HFF-Myc (cell line): Measurements from ENCODE around the gene TMEM255B.

ENCODE experiments used
- DNase-seq: peaks from one replicate; pipeline ENCODE4 v3.0.0-alpha.2; 2011; ENCODE audit warnings: low read depth; ENCODE audit errors: extremely low read depth
- H3K4me3 ChIP-seq: replicated peaks from 2 replicates; pipeline ENCODE4 v1.5.1; 2011; ENCODE audit warnings: low read depth, mild to moderate bottlenecking, control low read depth, low read length
- TF ChIP-seq, protein P1 (sequence below): IDR thresholded peaks from 2 replicates; pipeline ENCODE4 v1.5.1; 2012; ENCODE audit warnings: mild to moderate bottlenecking, low read depth, low read length, control low read depth; ENCODE audit errors: missing control alignments

Gene TMEM255B

GRCh38 chr13:113736258-113736731 is 22.7 kb upstream of the TMEM255B start:
- no peak for DNase-seq
- TF ChIP-seq, protein P1, sequence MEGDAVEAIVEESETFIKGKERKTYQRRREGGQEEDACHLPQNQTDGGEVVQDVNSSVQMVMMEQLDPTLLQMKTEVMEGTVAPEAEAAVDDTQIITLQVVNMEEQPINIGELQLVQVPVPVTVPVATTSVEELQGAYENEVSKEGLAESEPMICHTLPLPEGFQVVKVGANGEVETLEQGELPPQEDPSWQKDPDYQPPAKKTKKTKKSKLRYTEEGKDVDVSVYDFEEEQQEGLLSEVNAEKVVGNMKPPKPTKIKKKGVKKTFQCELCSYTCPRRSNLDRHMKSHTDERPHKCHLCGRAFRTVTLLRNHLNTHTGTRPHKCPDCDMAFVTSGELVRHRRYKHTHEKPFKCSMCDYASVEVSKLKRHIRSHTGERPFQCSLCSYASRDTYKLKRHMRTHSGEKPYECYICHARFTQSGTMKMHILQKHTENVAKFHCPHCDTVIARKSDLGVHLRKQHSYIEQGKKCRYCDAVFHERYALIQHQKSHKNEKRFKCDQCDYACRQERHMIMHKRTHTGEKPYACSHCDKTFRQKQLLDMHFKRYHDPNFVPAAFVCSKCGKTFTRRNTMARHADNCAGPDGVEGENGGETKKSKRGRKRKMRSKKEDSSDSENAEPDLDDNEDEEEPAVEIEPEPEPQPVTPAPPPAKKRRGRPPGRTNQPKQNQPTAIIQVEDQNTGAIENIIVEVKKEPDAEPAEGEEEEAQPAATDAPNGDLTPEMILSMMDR, result no peak
- no peak overlapping the region for H3K4me3 ChIP-seq

GRCh38 chr13:113737803-113738202 is 21.2 kb upstream of the TMEM255B start:
- DNase-seq, result no peak
- TF ChIP-seq, protein P1, result no peak
- no peak overlapping the region for H3K4me3 ChIP-seq

DNA sequence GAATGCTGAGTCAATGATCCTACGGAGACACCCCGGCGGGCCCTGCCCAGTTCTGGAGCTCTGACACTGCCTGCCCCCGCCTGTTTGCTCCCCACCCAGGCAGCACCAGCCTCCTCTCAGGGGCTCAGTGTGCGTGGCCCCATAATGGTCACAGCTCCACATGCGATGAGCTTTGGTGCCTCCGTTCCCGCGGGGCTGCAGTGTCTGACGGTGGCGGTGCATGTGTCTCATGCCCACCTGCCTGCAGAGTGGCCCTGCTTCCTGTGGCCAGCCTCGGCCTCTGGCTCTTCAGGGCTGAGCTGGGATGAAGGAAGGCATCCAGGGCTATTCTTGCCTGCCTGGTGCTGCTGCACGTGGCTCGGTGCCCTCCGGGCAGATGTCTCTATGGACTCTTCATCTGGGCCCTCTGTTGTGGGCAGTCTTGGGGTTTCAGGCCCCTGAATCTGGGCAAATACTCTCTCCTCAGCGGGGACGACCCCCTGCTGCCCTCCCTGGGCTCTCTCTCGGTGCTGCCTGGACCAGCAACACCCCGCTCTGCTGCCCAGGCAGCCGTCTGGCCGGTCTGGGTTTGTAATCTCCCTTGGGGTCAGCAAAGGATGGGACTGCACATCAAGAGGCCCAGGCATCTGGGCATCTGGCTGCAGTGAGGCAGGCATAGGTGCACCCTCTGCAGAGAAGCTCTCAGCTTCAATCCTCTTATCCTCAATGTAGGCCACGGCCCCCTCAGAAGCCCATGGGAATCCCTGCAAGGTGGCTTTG is 19.3 kb upstream of the TMEM255B start:
- TF ChIP-seq, protein P1, result no peak
- H3K4me3 ChIP-seq, result no peak overlapping the region
- no peak for DNase-seq

DNA sequence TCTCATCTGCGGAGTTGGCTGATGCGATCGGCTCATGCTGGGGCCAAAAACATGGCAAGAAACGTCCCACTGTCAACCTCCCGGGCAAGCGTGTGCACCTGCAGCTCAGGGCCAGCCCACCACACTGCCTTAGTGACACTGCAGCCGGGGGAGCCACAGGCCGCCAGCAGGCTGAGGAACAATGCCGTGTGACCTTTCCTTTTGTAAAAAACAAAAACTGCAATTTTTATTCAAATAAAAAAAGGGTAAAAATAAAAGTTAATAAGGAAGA is 18.8 kb upstream of the TMEM255B start:
- H3K4me3 ChIP-seq, result no peak overlapping the region
- TF ChIP-seq, protein P1, result no peak
- no peak for DNase-seq

GRCh38 chr13:113740661-113741060 is 18.4 kb upstream of the TMEM255B start:
- H3K4me3 ChIP-seq, result no peak overlapping the region
- TF ChIP-seq, protein P1, result no peak
- DNase-seq, result no peak

- no peak overlapping the region for H3K4me3 ChIP-seq
- no peak for DNase-seq
- TF ChIP-seq, protein P1, result no peak
These were observed 17.8 kb upstream of the TMEM255B start for GRCh38 chr13:113741191-113741668.
